Erythroblast (primary cell): ENCODE measurements around the gene CD4.

Experiments used
- GATA1 ChIP-seq: IDR thresholded peaks from 2 replicates; pipeline ENCODE4 v1.6.1; 2011; ENCODE audit warnings: low read depth, mild to moderate bottlenecking, control low read depth, low read length, moderate library complexity
- POLR2A ChIP-seq: IDR thresholded peaks from 2 replicates; pipeline ENCODE4 v1.6.1; 2011; ENCODE audit warnings: mild to moderate bottlenecking, low read length

GRCh38 chr12:6792522-6793201, 3.3 kb downstream of the CD4 start:
- no peak for TF ChIP-seq POLR2A
- no peak for TF ChIP-seq GATA1
